Measurements from ENCODE around the gene CDA. TPM values are rescaled to one million over a fixed set of nuclear protein-coding genes. Genes with fewer than 3 reads are reported as not detected.

CDA gene
- total RNA-seq, 1 experiment from 2014 or later = 6.5 TPM

DNA sequence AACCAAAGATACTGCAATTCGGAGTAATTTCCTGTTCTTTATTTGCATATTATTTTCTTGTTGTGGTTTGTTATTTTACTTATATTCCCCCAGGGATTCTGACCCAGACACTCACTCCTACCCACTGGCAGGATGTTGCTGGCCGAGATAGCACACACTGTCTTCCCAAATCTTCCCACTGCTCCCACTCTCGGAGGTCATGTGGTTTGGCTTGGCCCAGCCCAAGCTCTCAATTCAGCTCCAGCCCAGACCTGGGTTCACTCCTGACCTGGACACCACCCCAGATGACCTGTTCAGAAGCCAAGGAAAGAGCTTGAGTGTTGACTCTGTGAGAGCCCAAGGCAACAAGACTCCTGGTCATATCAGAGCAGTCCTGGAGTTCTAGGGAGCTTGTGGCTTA lies 37.7 kb upstream of the CDA start:
- no peak overlapping the region for H4K5ac ChIP-seq (ENCODE audit: insufficient read length, low read depth, low read length)
- H3K18ac ChIP-seq (ENCODE audit: insufficient read length, low read depth, low read length) = no peak overlapping the region
- WGBS (ENCODE audit: extremely low coverage, insufficient read length, low lambda C conversion rate) = no CpG with 5 or more reads among the region's 3 CpGs
- no peaks in the 10 kb centered on the region for H3K4me1 ChIP-seq (ENCODE audit: insufficient read depth, low read length)
- no peak overlapping the region for H3K14ac ChIP-seq (ENCODE audit: insufficient read depth, low read length)
- no peak overlapping the region for H3K4ac ChIP-seq (ENCODE audit: low read depth, low read length)
- no peak overlapping the region for H2AK5ac ChIP-seq (ENCODE audit: insufficient read length, low read length)
- Mint-ChIP-seq H3K4me3 (no peak overlapping the region), H3K9me3 (no peaks in the 10 kb centered on the region; a peak in 1 of 5 replicates), H3K27ac (no peak overlapping the region), H3K4me1 (peaks cover 3 to 7% of the 10 kb centered on the region in 2 experiments), H3K27me3 (ENCODE audit: low read depth) (peaks cover 67% of the 10 kb centered on the region), H3K36me3 (ENCODE audit: insufficient read depth in 1 of 3, low read depth in 3 of 3) (peaks cover 0 to 2% (median 0%) of the 10 kb centered on the region in 3 experiments; a peak in 1 of 7 replicates)
- no peak overlapping the region for H3K23ac ChIP-seq (ENCODE audit: insufficient read length, low read depth, low read length)
- H4K20me1 ChIP-seq (ENCODE audit: control insufficient read depth, insufficient read depth, insufficient read length) = no peaks in the 10 kb centered on the region
- H2BK12ac ChIP-seq (ENCODE audit: insufficient read length, low read depth, low read length) = no peak overlapping the region
- H3K9ac ChIP-seq (ENCODE audit: extremely low read depth, insufficient read length, low read length) = no peak overlapping the region
- H2BK15ac ChIP-seq (ENCODE audit: low read depth, low read length) = no peak overlapping the region
- no peak overlapping the region for H2BK20ac ChIP-seq (ENCODE audit: low read depth, low read length, poor library complexity, severe bottlenecking)
- no peak overlapping the region for H2AFZ ChIP-seq (ENCODE audit: low read length)
- no peak overlapping the region for H4K91ac ChIP-seq (ENCODE audit: insufficient read length, low read depth, low read length)
- H2BK120ac ChIP-seq (ENCODE audit: low read depth, low read length, poor library complexity, severe bottlenecking) = no peak overlapping the region
- H3K79me1 ChIP-seq (ENCODE audit: insufficient read depth, low read depth, low read length, poor library complexity, severe bottlenecking) = no peaks in the 10 kb centered on the region
- H2BK5ac ChIP-seq (ENCODE audit: insufficient read length, low read length) = no peak overlapping the region
- no peak for DNase-seq
- H3K56ac ChIP-seq (ENCODE audit: insufficient read length, low read depth, low read length) = no peak overlapping the region
- H3K23me2 ChIP-seq (ENCODE audit: insufficient read length, low read depth, low read length, poor library complexity, severe bottlenecking) = peaks cover 17% of the 10 kb centered on the region
- H3K79me2 ChIP-seq (ENCODE audit: insufficient read depth, low read length) = no peaks in the 10 kb centered on the region
- H4K8ac ChIP-seq (replicated peaks; ENCODE audit: insufficient read length, low read depth, low read length) = no peak overlapping the region
- peaks cover 38% of the 10 kb centered on the region for H3K27me3 ChIP-seq (ENCODE audit: insufficient read depth, low read length)
- no peak overlapping the region for H3K27ac ChIP-seq (ENCODE audit: insufficient read length, low read depth, low read length)
- no peak overlapping the region for H3T11ph ChIP-seq (ENCODE audit: low read length)
- no peak for TF ChIP-seq CTCF (conservative IDR thresholded peaks at IDR 0.05)
- no peaks in the 10 kb centered on the region for H3K9me3 ChIP-seq (ENCODE audit: control insufficient read depth, low read depth, low read length)
- H3K4me2 ChIP-seq (ENCODE audit: insufficient read depth, insufficient read length, low read length) = no peak overlapping the region

Data from H9 (cell line).